GM21515 (cell line): ENCODE measurements around the gene GTPBP3.
"Not testable (repeated sequence)": the region's sequence is repeated elsewhere in the genome, so short reads cannot be mapped to it uniquely, and the experiment has no call there.

Source experiments
- ATAC-seq: cut with Tn5 transposase; IDR thresholded peaks from one replicate; pipeline ENCODE4 v1.9.1; 2021; ENCODE audit not compliant: unreplicated experiment

GTPBP3 gene

DNA sequence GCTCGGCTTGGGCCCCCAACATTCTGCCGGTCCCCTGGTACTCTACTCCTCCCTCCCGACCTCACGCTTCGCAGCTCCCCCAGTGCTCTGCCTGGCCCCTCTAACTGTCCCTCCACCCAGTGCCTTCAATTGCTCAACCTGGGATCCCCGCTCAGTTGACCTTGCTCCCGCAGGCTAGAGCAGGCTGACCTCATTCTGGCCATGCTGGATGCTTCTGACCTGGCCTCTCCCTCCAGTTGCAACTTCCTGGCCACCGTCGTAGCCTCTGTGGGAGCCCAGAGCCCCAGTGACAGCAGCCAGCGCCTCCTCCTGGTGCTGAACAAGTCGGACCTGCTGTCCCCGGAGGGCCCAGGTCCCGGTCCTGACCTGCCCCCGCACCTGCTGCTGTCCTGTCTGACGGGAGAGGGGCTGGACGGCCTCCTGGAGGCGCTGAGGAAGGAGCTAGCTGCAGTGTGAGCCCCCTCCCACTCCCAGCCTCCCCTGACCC, 3.6 kb downstream of the GTPBP3 start:
- ATAC-seq: no peak

DNA sequence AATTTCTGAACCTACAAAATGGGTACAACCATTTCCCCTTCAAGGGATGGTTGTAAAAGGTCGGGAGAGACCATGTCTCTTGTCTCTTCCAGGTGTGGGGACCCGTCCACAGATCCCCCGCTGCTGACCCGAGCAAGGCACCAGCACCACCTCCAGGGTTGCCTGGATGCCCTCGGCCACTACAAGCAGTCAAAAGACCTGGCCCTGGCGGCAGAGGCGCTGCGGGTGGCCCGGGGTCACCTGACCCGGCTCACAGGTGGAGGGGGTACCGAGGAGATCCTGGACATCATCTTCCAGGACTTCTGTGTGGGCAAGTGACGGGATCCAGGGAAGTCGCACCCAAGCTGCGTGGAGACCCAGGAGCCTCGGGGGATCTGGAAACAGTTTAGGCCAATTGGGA, 4.0 kb downstream of the GTPBP3 start:
- ATAC-seq: no peak

DNA sequence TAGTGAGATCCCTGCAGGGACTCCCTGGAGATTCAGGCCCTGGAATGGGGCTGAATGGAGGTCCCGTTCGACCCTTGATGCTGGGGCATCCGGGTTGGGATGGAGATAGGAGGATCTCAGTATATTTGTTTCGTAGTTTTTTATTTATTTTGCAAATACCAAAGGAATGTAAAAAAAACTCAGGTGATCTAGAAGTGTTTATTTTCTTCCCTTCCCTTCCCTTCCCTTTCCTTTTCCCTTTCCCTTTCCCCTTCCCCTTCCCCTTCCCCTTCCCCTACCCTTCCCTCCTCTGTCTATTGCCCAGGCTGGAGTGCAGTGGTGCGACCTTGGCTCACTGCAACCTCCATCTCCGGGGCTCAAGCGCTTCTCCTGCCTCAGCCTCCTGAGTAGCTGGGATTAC, 4.5 kb downstream of the GTPBP3 start:
- no peak for ATAC-seq

- ATAC-seq: peak; percentile 62
Observed at GRCh38 chr19:17346109-17346671, 8.8 kb downstream of the GTPBP3 start.

DNA sequence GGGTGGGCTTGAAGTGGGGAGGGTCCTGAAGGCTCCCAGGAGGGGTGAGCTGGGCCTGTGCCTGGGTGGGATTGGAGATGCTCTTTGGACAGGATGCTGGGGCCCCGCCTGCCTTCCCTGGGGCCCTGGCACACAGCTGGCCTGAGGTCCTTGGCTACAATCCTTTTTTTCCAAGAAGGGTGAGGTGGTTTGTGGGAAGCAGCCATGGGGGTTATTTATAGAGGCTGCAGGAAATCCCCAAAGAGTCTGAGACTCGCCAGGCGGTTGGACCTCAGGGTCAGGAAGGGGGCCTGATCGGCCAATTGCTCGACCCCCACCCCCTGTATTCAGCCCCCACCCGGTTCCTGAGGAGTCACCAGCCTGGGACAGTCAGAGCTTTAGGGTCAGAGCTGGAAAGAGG, 10.0 kb downstream of the GTPBP3 start:
- no peak for ATAC-seq

DNA sequence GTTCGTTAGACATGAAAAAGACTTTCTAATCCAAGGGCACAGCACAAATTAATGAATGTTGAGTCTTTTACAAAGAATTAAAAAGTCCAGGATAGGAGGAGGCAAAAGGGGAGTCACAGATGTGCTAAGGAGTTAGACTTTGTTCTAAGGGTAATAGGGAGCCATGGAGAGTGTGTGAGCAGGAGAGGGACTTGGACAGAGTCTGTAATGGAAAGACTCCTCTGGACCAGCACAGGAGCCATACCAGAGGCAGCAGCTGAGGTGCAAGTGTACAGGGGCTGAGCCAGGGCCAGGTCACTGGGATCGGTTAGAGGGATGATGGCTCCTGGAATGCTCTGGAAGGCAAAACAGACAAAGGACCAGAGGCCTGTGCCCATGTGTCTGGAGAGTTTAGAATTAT, 10.5 kb downstream of the GTPBP3 start:
- no peak for ATAC-seq

GRCh38 chr19:17348700-17349099, 11.3 kb downstream of the GTPBP3 start:
- no peak for ATAC-seq

DNA sequence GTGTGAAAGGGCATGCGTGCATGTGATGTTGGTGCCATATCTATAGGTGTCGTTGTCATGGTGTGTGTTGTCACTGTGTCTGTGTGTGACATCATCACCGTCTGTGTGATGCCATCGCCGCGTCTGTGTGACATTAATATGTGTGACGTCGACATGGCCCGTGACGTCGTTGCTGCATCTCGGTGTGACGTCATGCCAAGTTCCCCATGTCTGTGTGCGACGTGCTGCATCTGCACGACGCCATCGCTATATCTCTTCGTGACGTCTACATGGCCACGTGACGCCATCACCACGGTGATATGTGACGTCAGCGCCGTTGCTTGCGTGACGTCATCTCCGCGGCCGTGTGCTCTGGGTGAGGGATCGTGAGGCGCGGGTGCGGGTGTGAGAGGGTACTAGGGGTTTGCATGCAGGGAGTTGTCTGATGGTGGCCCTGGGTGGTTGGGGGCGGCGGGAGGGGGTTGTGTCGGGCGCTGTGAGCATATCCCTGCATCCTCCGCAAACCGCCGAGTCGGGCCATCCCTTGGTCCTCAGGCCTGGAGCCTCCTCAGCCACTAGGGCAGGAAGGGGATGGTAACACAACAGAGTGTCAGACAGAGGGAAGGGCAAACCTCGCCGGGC, 14.6 kb downstream of the GTPBP3 start:
- no peak for ATAC-seq

DNA sequence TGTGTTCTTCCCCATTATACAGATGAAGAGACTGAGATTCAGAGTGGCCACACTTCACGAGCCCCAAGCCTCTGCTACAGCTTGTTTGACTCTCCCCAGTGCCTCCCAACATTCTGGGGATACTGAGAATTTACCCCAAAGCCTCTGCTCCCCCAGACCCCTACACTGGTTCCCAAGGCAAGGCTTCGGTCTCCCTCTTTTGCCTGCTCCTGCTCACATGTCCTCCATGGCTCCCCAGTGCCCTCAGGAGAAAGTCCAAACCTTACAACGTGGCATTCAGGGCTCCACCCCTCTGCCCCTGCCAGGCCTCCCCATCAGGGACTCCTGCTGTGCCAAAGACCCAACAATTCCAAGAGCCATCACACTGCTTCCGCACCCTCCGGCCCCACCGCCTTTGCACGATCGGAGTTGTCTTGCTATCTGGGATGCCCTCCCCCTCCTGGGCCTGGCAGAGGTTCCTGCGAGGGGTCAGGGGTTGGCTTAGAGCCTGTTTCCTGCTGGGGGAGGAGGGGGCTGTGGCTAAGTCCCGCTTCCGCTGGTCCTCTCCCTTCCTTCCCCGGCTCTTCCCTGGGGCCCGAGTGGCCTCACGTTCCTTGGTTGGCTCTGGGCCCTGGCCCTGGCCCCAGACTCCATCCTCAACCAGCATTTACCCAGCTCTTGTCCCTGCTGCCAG, 15.4 kb downstream of the GTPBP3 start:
- ATAC-seq: no peak

GRCh38 chr19:17353386-17353785, 16.0 kb downstream of the GTPBP3 start:
- no peak for ATAC-seq

- no peak for ATAC-seq
Observed at GRCh38 chr19:17357078-17357666, 19.8 kb downstream of the GTPBP3 start.

GRCh38 chr19:17357724-17358123, 20.4 kb downstream of the GTPBP3 start:
- no peak for ATAC-seq

GRCh38 chr19:17358395-17358794, 21.0 kb downstream of the GTPBP3 start:
- no peak for ATAC-seq

DNA sequence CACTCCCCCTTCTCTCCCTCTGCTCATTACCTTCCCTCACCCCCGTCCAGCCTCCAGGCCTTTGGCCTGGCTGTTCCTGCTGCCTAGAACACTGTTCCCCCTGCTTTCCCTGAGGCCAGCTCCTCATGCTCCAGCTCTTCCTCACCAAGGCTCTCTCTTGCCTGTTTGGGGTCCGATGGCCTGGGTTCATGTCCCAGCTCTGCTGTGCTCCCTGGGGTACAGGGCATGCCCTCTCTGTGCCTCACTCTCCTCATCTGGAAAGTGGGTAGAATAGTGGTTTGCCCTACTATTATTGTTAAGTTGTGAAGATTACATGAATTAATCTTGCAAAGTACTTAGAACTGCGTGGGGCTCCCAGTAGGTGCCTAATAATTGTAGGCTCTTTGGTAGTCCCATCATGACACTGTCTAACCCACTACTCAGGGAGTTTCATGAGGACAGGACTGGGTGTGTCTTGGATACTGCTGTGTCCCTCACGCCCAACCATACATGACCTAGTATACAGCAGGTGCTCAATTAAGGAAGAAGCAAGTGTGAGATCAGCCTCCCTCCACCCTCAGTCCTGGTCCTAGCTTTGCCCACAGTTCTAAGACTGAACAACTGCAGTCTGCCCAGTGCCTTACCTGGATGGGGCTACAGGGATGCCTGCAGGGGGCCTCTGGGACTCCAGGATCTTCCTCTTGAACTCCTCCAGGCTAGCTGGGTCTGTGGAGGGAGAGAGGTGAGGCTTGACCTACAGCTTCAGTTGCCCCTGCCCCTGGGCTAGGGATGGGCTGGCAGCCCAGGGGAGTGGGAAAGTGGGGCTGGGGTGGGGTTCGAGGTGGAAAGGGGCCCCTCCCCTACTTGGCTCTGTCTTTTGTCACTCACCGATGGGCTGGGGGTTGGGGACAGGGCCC, 22.8 kb downstream of the GTPBP3 start:
- no peak for ATAC-seq

- ATAC-seq: not testable (repeated sequence)
Observed at GRCh38 chr19:17363852-17364605, 26.7 kb downstream of the GTPBP3 start.

DNA sequence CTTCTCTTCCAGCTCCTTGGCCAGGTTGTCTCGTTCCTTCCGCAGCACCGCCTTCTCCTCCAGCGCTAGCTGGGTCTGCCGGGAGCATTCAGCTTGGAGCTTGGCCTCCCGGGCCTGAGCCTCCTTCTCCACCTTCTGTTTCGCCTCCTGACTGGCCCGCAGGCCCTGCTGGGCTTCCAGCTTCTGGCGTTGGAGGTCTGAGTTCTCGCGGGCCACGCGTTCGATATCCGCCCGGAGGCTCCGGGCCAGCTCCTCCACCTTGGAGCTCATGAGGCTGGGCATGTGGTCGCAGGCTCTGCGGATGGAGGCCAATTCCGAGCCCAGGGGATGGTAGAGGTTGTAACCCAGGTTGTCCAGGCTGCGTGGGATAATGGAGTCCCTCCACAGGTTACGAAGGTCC, 28.0 kb downstream of the GTPBP3 start:
- ATAC-seq: no peak

DNA sequence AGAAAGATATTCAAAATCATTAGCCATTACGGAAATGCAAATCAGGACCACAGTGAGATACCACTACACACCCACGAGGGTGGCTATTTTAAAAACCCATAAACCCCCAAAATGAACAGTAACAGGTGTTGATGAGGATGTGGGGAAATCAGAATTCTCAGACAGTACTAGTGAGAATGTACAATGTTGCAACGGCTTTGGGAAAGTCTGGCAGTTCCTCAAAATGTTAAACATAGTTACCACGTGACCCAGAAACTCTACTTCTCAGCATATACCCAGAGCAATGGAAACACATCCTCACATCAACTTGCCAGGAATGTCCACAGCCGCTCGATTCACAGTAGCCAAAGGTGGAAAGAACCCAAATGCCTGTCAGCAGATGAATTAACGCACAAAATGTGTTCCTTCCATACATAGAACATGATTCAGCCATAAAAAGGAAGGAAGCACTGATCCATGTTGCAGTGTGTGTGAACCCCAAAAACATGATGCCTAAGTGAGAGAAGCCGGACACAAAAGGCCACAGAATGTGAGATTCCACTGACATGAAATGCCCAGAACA, 32.8 kb downstream of the GTPBP3 start:
- ATAC-seq: peak; percentile 85

DNA sequence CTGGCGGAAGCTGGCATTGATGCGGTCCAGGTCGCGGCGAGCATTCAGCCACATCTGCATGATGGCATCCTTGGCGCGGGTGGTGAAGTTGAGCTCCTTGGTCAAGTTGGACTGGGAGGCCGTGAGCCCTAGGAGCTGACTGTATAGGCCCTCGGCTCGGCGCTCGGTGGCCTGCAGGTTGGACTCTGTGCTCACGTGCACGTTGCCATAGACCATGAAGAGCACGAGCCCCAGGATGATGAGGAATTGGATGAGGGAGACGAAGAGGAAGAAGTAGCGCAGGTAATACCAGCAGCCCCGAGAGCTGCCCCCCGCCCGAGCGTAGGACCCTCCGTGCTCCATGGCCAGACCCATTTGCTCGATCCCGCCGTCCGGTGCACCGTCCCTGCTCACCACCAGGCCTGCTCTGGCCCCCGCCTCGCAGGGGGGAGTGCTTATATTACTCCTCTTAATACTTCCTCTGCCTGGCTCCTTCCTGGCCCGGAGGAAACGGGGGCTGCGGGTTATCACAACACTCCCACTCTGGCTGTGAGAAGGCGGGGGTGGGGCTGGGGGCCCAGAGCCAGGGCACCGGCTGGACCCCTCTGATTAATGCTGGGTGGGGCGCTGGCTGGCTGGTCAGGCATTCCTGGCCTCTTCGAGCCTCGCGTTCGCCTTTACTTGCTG, 39.7 kb downstream of the GTPBP3 start, which contains the start of gene PLVAP:
Gene PLVAP (minus strand): TSS at position 408 of the 666 bp plus-strand sequence. CDS start 54 bp downstream, at position 354.
- no peak for ATAC-seq

DNA sequence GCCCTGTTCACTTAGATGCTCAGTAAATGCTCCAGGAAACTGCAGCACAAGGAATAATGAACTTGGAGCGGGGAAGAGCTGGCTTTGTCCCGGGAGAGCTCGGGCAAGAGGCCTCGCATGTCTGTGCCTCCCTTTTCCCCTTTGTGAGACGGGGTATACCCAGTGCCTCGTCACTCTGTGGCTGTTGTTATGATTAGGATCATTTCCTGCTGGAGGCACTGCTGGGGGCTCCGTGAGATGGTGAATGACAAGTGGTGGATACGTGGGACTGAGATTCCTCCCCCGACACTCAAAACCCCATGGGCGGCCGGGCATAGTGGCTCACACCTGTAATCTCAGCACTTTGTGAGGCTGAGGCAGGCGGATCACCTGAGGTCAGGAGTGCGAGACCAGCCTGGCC, 40.9 kb downstream of the GTPBP3 start:
- no peak for ATAC-seq
